Lower lobe of right lung (tissue), 2 donors: ENCODE results near the gene MAP2. TPM values are rescaled to one million over a fixed set of nuclear protein-coding genes. Genes with fewer than 3 reads are reported as not detected.
A peak's percentile ranks its signal among the peaks of the same experiment; 100 is the strongest.

Experiments
- ATAC-seq, 2 donors: fragments of 200-7000 bp; cut with Tn5 transposase; one replicate each; pipeline ENCODE4 v1.9.1; 2020 to 2022; ENCODE audit warnings: mild to moderate bottlenecking in 2 of 2, moderate library complexity in 2 of 2
- DNase-seq: peaks from one replicate; pipeline ENCODE4 v3.0.0-alpha.2; 2020
- H3K27ac ChIP-seq: fragments of 200-600 bp; one replicate; pipeline ENCODE4 v1.8.0; 2022
- H3K27me3 ChIP-seq: fragments of 200-600 bp; one replicate; pipeline ENCODE4 v1.8.0; 2022; ENCODE audit warnings: low read depth
- H3K36me3 ChIP-seq: fragments of 200-600 bp; one replicate; pipeline ENCODE4 v1.8.0; 2022; ENCODE audit warnings: mild to moderate bottlenecking
- H3K4me1 ChIP-seq: fragments of 200-600 bp; one replicate; pipeline ENCODE4 v1.8.0; 2022
- H3K4me3 ChIP-seq: fragments of 200-600 bp; one replicate; pipeline ENCODE4 v1.8.0; 2022; ENCODE audit warnings: mild to moderate bottlenecking
- H3K9me3 ChIP-seq: fragments of 200-600 bp; one replicate; pipeline ENCODE4 v1.8.0; 2022
- CTCF ChIP-seq: fragments of 200-600 bp; IDR thresholded peaks from one replicate; pipeline ENCODE4 v1.8.0; 2022; ENCODE audit warnings: antibody characterized with exemption, mild to moderate bottlenecking
- intact Hi-C: fragments of 100-400 bp; cut with DNase I; formaldehyde crosslinking; loops from one replicate; pipeline ENCODE4 v1.11.0; 2022
- total RNA-seq: library from RNA; stranded (reverse); fragmentation: NEBNext Ultra II Directional; extraction: Animal tissue kit (Norgen Biotek cat#: 25700); gene quantifications from one replicate; pipeline ENCODE4 v1.2.1, GENCODE V29; 2021
- donor health status: DM: no; HTN: yes; CAD: no; lungs with severe emphysema.

Gene MAP2
- total RNA-seq, 1 donor from 2014 or later, result 22.6 TPM

- Histone ChIP-seq H3K4me3 (no peak overlapping the region), H3K9me3 (no peaks in the 10 kb centered on the region), H3K36me3 (no peaks in the 10 kb centered on the region), H3K4me1 (no peaks in the 10 kb centered on the region), H3K27ac (no peak overlapping the region), H3K27me3 (no peaks in the 10 kb centered on the region)
- ATAC-seq (no peak), DNase-seq (no peak)
- intact Hi-C loops, result no loop called here
- no peak for TF ChIP-seq CTCF
Observed at GRCh38 chr2:209519271-209519670, 95.4 kb downstream of the MAP2 start.

- DNase-seq (no peak), ATAC-seq (no peak)
- no peak overlapping the region for H3K27ac ChIP-seq
- no peaks in the 10 kb centered on the region for H3K4me1 ChIP-seq
- no peaks in the 10 kb centered on the region for H3K27me3 ChIP-seq
- H3K9me3 ChIP-seq, result no peaks in the 10 kb centered on the region
- no peak overlapping the region for H3K4me3 ChIP-seq
- intact Hi-C loops, result no loop called here
- H3K36me3 ChIP-seq, result no peaks in the 10 kb centered on the region
- TF ChIP-seq CTCF, result no peak
Observed at GRCh38 chr2:209519906-209520305, 96.1 kb downstream of the MAP2 start.

GRCh38 chr2:209523041-209523740, 99.3 kb downstream of the MAP2 start:
- Histone ChIP-seq H3K4me3 (no peak overlapping the region), H3K36me3 (no peaks in the 10 kb centered on the region), H3K4me1 (peaks cover 21% of the 10 kb centered on the region), H3K27me3 (no peaks in the 10 kb centered on the region), H3K27ac (no peak overlapping the region), H3K9me3 (no peaks in the 10 kb centered on the region)
- TF ChIP-seq CTCF, result no peak
- DNase-seq, result no peak
- no peak for ATAC-seq
- intact Hi-C loops, result no loop called here

- TF ChIP-seq CTCF, result no peak
- H3K27me3 ChIP-seq, result no peaks in the 10 kb centered on the region
- intact Hi-C loops, result no loop called here
- H3K9me3 ChIP-seq, result no peaks in the 10 kb centered on the region
- DNase-seq (no peak), ATAC-seq (no peak)
- H3K36me3 ChIP-seq, result no peaks in the 10 kb centered on the region
- H3K27ac ChIP-seq, result no peak overlapping the region
- H3K4me3 ChIP-seq, result no peak overlapping the region
- peaks cover 21% of the 10 kb centered on the region for H3K4me1 ChIP-seq
Observed at GRCh38 chr2:209523867-209524266, 100.0 kb downstream of the MAP2 start.

- ATAC-seq (no peak), DNase-seq (no peak)
- Histone ChIP-seq H3K27me3 (no peaks in the 10 kb centered on the region), H3K27ac (peak overlapping the region; percentile 72), H3K4me1 (peaks cover 21% of the 10 kb centered on the region), H3K36me3 (no peaks in the 10 kb centered on the region), H3K4me3 (no peak overlapping the region), H3K9me3 (no peaks in the 10 kb centered on the region)
- no peak for TF ChIP-seq CTCF
- intact Hi-C loops, result no loop called here
Observed at GRCh38 chr2:209525331-209525730, 101.5 kb downstream of the MAP2 start.
